ENCODE data around the gene HAUS8. TPM values are rescaled to one million over a fixed set of nuclear protein-coding genes. Genes with fewer than 3 reads are reported as not detected.

Gene HAUS8
- total and polyA plus RNA-seq, 2 donors (not counting 1 experiment from before 2014, with no cell fraction given): 17.6 to 24.9 TPM

GRCh38 chr19:17112271-17112670 lies 37.0 kb upstream of the HAUS8 start:
- no peaks in the 10 kb centered on the region for H3K9me3 Mint-ChIP-seq (ENCODE audit: insufficient read depth)
- Histone ChIP-seq H3K36me3 (replicated peaks in 1 of 2; ENCODE audit: control extremely low read depth in 1 of 2, control insufficient read depth in 1 of 2, extremely low read depth in 1 of 2, insufficient read depth in 2 of 2, low read length in 1 of 2) (peaks cover 2 to 50% of the 10 kb centered on the region in 2 experiments), H3K4me2 (replicated peaks; ENCODE audit: low read depth, low read length, poor library complexity, severe bottlenecking) (no peak overlapping the region), H3K4me3 (ENCODE audit: control extremely low read depth in 1 of 5, extremely low read depth in 1 of 5, insufficient read depth in 1 of 5, low read depth in 2 of 5, low read length in 4 of 5) (no peak overlapping the region), H3K9me3 (ENCODE audit: control extremely low read depth in 1 of 3, control insufficient read depth in 2 of 3, insufficient read depth in 1 of 3, low read length in 2 of 3) (peaks cover 0 to 9% (median 0%) of the 10 kb centered on the region in 3 donors), H3K9ac (ENCODE audit: low read length) (no peak overlapping the region), H3K27ac (ENCODE audit: low read length in 2 of 2) (peak overlapping the region in 1 of 2 donors; percentile 4), H4K20me1 (ENCODE audit: control insufficient read depth, insufficient read depth, low read length, poor library complexity, severe bottlenecking) (peaks cover 42% of the 10 kb centered on the region), H2AFZ (ENCODE audit: insufficient read depth, low read depth, low read length, poor library complexity, severe bottlenecking) (no peak overlapping the region), H3K27me3 (replicated peaks in 1 of 4; ENCODE audit: control extremely low read depth in 1 of 4, control insufficient read depth in 3 of 4, insufficient read depth in 4 of 4, low read length in 3 of 4) (no peaks in the 10 kb centered on the region), H3K79me2 (ENCODE audit: control insufficient read depth, insufficient read depth, low read length) (peaks cover 85% of the 10 kb centered on the region), H3K4me1 (ENCODE audit: control insufficient read depth in 2 of 2, insufficient read depth in 2 of 2, low read length in 2 of 2) (peaks cover 60 to 77% of the 10 kb centered on the region in 2 donors)
- 95% methylated on average over 16 of the region's 17 CpGs for WGBS (ENCODE audit: insufficient coverage)
- CTCF ChIA-PET: no interaction called here
- H3K4me3 Mint-ChIP-seq: no peak overlapping the region
- H3K27ac Mint-ChIP-seq: peak overlapping the region; percentile 72
- POLR2A ChIA-PET: no interaction called here
- DNase-seq: no peak
- no peak for TF ChIP-seq CTCF (IDR thresholded peaks at IDR 0.05)
- no peak for TF ChIP-seq EZH2 (IDR thresholded peaks at IDR 0.05; ENCODE audit: borderline replicate concordance, insufficient read depth, low read depth, low read length, poor library complexity, severe bottlenecking)
- peaks cover 82% of the 10 kb centered on the region for H3K4me1 Mint-ChIP-seq
- no peaks in the 10 kb centered on the region for H3K27me3 Mint-ChIP-seq
- intact Hi-C loops (cut with micrococcal nuclease): no loop called here
- ATAC-seq (ENCODE audit: low read depth): no peak

GRCh38 chr19:17111766-17112165 lies 36.5 kb upstream of the HAUS8 start:
- Mint-ChIP-seq H3K27ac (peak overlapping the region; percentile 86), H3K9me3 (ENCODE audit: insufficient read depth) (no peaks in the 10 kb centered on the region), H3K4me3 (peak overlapping the region; percentile 71), H3K4me1 (peaks cover 81% of the 10 kb centered on the region), H3K27me3 (no peaks in the 10 kb centered on the region)
- Histone ChIP-seq H3K27ac (ENCODE audit: low read length in 2 of 2) (peak overlapping the region in 1 of 2 donors; percentile 4), H3K4me2 (replicated peaks; ENCODE audit: low read depth, low read length, poor library complexity, severe bottlenecking) (peak overlapping the region; percentile 4), H2AFZ (ENCODE audit: insufficient read depth, low read depth, low read length, poor library complexity, severe bottlenecking) (no peak overlapping the region), H3K4me1 (ENCODE audit: control insufficient read depth in 2 of 2, insufficient read depth in 2 of 2, low read length in 2 of 2) (peaks cover 58 to 77% of the 10 kb centered on the region in 2 donors), H3K79me2 (ENCODE audit: control insufficient read depth, insufficient read depth, low read length) (peaks cover 84% of the 10 kb centered on the region), H3K4me3 (ENCODE audit: control extremely low read depth in 1 of 5, extremely low read depth in 1 of 5, insufficient read depth in 1 of 5, low read depth in 2 of 5, low read length in 4 of 5) (no peak overlapping the region), H4K20me1 (ENCODE audit: control insufficient read depth, insufficient read depth, low read length, poor library complexity, severe bottlenecking) (peaks cover 37% of the 10 kb centered on the region), H3K36me3 (replicated peaks in 1 of 2; ENCODE audit: control extremely low read depth in 1 of 2, control insufficient read depth in 1 of 2, extremely low read depth in 1 of 2, insufficient read depth in 2 of 2, low read length in 1 of 2) (peaks cover 2 to 45% of the 10 kb centered on the region in 2 experiments), H3K9me3 (ENCODE audit: control extremely low read depth in 1 of 3, control insufficient read depth in 2 of 3, insufficient read depth in 1 of 3, low read length in 2 of 3) (peaks cover 0 to 9% (median 0%) of the 10 kb centered on the region in 3 donors), H3K27me3 (replicated peaks in 1 of 4; ENCODE audit: control extremely low read depth in 1 of 4, control insufficient read depth in 3 of 4, insufficient read depth in 4 of 4, low read length in 3 of 4) (no peaks in the 10 kb centered on the region), H3K9ac (ENCODE audit: low read length) (no peak overlapping the region)
- POLR2A ChIA-PET: interaction anchor here (0.6 to 2.1 kb wide), 2 partner anchors 14 to 528 kb away, joined by 9 to 13 read pairs; no protein-coding TSS in a partner anchor
- no CpG with 5 or more reads among the region's 3 CpGs for WGBS (ENCODE audit: insufficient coverage)
- TF ChIP-seq CTCF (IDR thresholded peaks at IDR 0.05) (no peak), EZH2 (IDR thresholded peaks at IDR 0.05; ENCODE audit: borderline replicate concordance, insufficient read depth, low read depth, low read length, poor library complexity, severe bottlenecking) (no peak)
- no peak for ATAC-seq (ENCODE audit: low read depth)
- intact Hi-C loops (cut with micrococcal nuclease): no loop called here
- DNase-seq: no peak
- CTCF ChIA-PET: interaction anchor here (1.1 to 2.5 kb wide), 3 partner anchors 14 to 43 kb away, joined by 4 to 13 read pairs (median 6); no protein-coding TSS in a partner anchor
